DMS 273 (cell line): Measurements from ENCODE around the gene LRP2BP.

ENCODE experiments used
- DNase-seq: peaks from one replicate; lab custom pipeline; 2025; ENCODE audit not compliant: unreplicated experiment; lab: John Stamatoyannopoulos, UW

The LRP2BP gene

DNA sequence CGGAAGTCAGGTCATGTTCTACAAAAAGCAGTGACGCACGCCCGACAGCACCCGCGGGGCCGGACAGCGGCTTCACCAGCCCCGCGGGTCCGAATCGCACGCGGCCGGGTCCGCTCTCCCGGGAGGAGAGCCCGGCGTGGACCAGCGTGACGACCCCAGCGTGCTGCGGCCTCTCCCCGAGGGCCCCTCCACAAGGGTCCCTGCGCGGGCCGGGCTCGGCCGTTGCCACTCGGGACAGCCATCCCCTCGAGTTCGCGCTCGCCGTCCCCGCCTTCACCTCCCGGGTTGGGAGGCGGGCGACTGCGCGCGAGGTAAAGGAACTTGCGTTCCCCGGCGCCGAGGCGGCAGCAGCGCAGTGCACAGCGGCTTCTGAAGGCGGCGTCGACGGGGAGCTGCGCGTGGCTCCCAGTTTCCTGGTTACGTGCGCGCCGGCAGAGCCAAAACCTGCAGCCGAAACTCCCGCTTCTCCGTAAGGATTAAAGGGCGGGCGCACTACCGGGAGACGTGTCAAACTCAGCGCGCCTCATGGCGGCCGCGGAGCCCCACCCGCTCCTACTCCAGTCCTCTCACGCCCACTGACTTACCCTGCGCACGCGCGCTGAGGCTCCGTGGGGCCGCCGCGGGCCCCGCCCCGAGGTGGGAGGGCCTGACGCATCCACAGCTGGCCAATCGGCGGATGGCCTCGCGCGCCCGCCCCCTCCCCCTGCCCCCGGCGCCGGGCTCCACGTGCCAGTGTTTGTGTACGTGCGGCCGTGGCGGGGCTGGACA lies 416 bp upstream of the LRP2BP start:
- peak; percentile 98 for DNase-seq

- DNase-seq: no peak
Measured at GRCh38 chr4:185394568-185395237, 1.0 kb downstream of the LRP2BP start.

DNA sequence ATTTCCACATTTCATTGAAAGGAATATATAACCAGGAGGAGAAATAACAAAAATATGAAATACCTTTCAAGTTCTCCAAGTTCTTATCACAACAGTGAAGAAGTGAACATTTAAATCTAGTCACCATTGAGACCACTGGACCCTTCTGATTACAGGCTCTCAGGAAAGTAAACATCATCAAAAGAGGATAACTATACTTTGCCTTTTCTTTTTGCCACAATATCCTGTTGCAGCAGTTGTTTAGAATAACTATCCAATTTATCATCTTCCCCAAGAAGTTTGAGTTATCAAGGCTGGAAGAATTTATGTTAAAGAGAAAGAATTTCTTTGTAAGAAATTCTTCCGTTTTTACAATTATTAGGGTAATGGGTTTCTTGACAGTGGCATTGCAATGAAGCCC lies 3.6 kb downstream of the LRP2BP start:
- no peak for DNase-seq

DNA sequence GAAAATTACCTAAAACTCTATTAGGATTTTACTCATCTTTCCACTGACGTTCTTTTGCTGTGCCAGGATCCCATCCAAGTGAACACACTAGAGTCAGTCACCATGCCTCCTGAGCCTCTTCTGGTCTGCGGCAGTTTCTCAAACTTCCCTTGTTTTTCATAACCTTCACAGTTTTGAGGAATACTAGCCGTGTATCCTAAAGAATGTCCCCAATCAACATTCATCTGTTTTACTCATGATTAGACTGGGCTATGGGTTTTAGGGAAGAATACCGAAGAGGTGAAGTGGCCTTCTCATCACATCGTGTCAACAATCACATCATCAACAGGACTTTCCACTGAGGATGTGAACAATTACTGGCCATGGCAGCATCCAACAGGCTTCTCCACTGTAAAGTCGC lies 4.8 kb downstream of the LRP2BP start:
- DNase-seq: no peak

DNA sequence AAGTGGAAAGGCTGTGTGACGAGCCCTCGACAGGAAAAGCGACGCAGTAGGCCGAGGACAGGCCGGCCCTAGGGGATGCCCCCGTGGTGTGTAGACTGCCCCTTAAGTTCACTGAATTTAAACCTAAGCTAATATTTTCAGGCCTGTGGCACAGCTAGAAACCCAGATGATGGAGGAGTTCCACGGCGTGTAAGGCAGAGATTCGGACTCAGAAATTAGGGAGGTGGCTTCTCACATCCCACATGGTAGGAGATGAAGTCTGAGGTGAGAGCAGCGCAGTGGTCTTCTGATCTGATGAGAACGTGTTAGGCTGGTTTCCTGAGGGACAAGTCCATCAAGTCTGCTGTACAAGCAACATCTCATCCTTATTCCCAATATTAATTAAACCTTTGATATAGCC lies 7.8 kb downstream of the LRP2BP start:
- no peak for DNase-seq

- no peak for DNase-seq
Measured at GRCh38 chr4:185384930-185385331, 10.8 kb downstream of the LRP2BP start.

GRCh38 chr4:185384061-185384460 lies 11.7 kb downstream of the LRP2BP start:
- DNase-seq: no peak

DNA sequence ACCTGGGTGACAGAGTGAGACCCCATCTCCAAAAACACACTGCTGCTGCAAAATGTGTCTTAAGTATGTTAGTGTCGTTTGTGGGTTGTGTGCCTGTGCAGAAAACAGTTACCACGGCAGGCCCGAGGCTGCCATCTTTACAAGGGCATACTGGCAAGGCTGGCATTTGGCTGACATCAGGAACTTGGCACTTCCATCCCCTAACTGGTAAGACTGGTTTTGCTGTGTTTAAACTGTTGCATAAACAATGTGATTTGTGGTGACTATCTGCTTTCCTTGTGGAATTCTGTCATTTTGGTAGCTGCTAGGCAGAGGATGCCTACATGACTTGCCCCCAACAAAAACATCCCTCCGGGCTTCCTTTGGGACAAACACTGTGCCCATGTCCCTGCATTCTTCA lies 12.3 kb downstream of the LRP2BP start:
- DNase-seq: no peak

DNA sequence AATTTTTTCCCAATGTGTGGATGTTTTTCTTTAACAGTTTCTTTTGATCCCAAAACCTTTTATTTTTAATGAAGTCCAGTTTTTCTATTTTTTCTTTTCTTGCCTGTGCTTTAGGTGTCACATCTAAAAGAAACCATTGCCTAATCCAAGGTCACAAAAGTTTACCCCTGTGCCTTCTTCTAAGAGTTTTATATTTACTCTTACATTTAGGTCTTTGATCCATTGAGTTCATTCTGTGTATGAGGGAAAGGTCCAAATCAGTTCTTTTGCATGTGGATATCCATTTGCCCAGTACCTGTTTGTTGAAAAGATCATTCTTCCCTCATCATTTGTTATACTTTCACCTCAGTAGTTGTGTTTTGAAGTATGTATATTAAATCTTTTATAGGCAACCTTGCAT lies 13.0 kb downstream of the LRP2BP start:
- no peak for DNase-seq

DNA sequence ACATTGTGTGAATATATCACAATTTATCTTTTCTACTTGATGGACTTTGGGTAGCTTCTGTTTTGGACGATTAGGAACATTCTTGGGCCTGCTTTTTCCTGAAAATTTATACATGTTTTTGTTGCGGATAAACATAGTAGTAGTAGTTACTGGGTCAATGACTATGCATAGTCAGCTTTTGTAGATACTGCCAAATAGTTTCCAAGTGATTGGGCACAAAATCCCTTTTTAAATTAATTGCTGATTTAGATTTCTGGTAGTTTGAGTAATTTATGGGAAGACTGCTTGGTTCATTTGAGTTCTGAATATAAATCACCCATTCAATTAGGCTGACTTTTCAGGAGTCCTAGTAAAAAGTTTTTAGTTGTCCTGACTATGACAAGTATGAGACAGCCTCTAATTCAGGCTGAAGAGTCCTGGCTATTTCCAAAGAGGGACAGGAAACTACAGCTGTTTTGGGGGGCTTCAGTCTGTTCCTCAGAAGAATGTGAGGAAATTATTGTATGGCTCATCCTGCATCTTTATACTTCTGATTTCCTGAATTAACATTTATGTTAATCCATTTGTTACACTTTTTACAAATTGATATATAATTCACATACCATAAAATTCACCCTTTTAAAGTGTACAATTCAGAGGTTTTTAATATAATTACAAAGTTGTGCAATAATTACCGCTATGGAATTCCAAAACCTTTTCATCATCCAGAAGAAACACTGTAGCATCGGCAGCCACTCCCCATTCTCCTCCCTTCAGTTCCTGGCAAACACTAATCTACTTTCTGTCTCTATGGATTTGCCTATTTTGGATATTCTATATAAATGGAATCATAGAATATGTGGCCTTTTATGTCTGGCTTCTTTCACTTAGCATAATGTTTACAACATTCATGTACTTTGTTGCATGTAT lies 14.2 kb downstream of the LRP2BP start:
- DNase-seq: no peak

- no peak for DNase-seq
Measured at GRCh38 chr4:185380320-185380719, 15.4 kb downstream of the LRP2BP start.

GRCh38 chr4:185379326-185380295 lies 16.1 kb downstream of the LRP2BP start:
- DNase-seq: no peak

GRCh38 chr4:185378264-185378663 lies 17.5 kb downstream of the LRP2BP start:
- no peak for DNase-seq

DNA sequence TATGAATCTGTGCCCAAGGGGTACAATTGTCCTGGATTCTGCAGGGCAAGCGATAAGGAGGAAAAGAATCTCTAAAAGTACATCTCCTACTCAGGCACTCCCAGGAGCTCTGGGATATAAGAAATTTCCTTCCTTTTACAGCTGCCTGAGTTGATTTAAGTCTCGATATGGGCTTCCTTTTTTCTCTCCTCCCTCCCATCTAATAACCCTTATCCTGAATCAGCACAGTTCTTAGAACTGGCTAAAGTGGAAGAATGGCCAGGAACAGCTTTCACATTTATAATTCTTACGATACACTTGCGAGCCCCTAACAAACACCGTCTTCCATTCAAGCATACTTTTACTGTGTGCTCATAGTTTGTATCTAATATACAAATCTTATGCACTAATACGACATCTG lies 21.2 kb downstream of the LRP2BP start:
- DNase-seq: no peak

DNA sequence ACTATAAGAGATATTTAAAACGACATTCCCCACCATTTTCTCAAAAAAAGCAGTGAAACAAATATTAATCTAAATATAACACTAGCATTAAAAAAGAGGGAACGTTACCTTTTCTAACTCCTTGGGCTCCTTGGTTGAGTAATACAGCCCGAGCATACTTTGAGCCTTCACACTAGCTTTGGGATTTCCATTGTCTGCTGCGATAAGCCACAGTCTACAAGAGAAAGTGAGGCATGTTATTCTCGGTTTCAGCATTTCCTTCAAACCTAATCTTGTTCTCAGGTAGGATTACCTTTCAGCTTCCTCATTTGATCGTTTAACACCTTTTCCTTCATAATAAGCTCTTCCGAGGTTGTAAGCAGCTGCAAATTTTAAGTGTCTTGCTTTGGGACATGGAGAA lies 21.7 kb downstream of the LRP2BP start:
- DNase-seq: no peak

DNA sequence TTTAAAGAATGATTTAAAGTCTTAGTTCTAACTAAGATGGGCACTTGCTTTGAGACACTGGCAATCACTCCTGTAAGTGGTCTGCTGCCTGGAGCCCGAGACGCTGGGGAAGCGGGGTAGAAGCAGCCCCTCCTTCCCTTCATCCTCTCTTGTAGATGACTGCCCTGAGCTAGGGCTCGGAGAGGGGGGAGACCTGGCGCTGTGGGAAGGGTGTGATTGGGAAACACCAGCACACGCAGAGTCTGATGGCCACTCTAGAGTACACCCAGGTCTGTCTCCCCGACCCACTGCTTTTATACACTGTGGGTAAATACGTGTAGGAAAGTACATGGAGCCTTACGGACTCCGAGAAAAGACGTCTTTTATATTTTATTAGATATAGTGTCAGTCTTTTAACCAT lies 24.0 kb downstream of the LRP2BP start:
- DNase-seq: no peak

- no peak for DNase-seq
Measured at GRCh38 chr4:185370268-185370949, 25.3 kb downstream of the LRP2BP start.

- DNase-seq: no peak
Measured at GRCh38 chr4:185369731-185370130, 26.0 kb downstream of the LRP2BP start.

DNA sequence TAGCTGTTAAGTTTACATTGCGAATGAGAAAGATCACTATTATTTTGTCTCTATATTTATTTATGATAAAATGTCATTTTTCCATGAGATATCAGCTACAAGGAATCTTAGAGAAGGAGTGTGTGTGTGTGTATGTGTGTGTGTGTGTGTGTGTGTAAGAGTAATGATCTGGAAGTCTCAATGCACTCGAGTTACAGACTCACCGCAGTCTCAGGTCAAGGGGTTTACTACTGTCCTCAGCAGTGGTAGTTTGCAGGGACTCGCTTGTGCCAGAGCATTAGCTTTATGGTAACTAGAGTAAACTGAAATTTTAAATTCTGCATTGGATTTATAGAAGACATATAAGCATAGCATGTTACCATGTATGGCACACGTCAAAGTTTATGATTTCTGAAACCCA lies 30.8 kb downstream of the LRP2BP start:
- DNase-seq: no peak

GRCh38 chr4:185363251-185363650 lies 32.5 kb downstream of the LRP2BP start:
- DNase-seq: no peak
